IPS-15b (cell line): ENCODE data around the gene USF3.

Source experiments
- H3K27me3 ChIP-seq: one replicate; pipeline ENCODE4 v1.6.1; 2013; ENCODE audit warnings: low read length; ENCODE audit not compliant: control insufficient read depth, insufficient read depth
- H3K36me3 ChIP-seq: one replicate; pipeline ENCODE4 v1.6.1; 2013; ENCODE audit warnings: low read length; ENCODE audit not compliant: control insufficient read depth, insufficient read depth
- H3K4me1 ChIP-seq: one replicate; pipeline ENCODE4 v1.6.1; 2013; ENCODE audit warnings: mild to moderate bottlenecking, low read length; ENCODE audit not compliant: control insufficient read depth, insufficient read depth
- H3K4me3 ChIP-seq: one replicate; pipeline ENCODE4 v1.5.1; 2013; ENCODE audit warnings: low read depth, low read length
- H3K9ac ChIP-seq: one replicate; pipeline ENCODE4 v1.6.1; 2013; ENCODE audit warnings: low read depth, mild to moderate bottlenecking, low read length
- H3K9me3 ChIP-seq: one replicate; pipeline ENCODE4 v1.6.1; 2013; ENCODE audit warnings: mild to moderate bottlenecking, low read length; ENCODE audit not compliant: control insufficient read depth, insufficient read depth

Gene USF3

DNA sequence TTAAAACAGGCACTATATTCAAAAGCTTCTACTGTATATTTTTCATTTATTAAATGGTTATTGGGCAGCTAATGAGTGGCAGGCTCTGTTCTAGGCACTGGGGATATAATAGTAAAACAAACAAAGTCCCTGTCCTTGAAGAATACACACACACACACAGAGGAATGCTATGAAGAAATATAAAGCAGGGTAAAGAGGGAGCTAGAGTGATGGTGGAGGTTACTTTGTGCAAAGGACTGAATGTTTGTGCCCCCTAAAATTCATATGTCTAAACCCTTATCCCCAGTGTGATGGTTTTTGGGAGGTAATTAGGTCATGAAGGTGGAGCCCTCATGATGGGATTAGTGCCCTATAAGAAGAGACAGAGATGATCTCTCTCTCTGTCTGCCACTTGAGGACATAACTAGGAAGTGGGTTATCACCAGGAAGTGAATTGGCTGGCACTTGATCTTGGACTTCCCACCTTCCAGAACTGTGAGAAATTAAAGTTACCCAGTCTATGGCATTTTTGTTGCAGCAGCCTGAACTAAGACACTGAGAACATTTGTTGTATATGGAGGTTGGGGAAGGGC lies 31.8 kb downstream of the USF3 start:
- Histone ChIP-seq H3K9ac (no peak overlapping the region), H3K4me3 (no peak overlapping the region), H3K4me1 (peaks cover 10% of the 10 kb centered on the region), H3K27me3 (no peaks in the 10 kb centered on the region), H3K36me3 (no peaks in the 10 kb centered on the region), H3K9me3 (no peaks in the 10 kb centered on the region)

DNA sequence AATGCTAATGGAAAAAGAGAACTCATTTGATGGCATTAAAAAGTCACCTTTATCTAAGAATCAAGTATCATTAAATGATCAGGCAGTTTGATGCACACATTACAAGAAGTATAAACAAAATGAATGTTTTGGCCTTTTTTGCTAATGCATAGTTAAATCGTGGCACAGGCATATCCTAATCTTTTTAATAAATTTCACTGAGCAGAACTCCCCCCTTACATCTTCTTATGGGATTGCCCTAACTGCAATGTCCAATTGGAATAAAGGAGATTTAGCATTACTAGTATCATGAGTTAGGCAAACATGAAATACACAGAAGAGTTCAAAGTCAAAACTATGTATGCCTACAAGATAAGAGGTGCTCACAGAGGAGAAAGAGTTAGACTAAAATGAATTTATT lies 32.7 kb downstream of the USF3 start:
- no peak overlapping the region for H3K9ac ChIP-seq
- H3K9me3 ChIP-seq = no peaks in the 10 kb centered on the region
- H3K4me1 ChIP-seq = peaks cover 10% of the 10 kb centered on the region
- H3K36me3 ChIP-seq = no peaks in the 10 kb centered on the region
- H3K27me3 ChIP-seq = no peaks in the 10 kb centered on the region
- no peak overlapping the region for H3K4me3 ChIP-seq

DNA sequence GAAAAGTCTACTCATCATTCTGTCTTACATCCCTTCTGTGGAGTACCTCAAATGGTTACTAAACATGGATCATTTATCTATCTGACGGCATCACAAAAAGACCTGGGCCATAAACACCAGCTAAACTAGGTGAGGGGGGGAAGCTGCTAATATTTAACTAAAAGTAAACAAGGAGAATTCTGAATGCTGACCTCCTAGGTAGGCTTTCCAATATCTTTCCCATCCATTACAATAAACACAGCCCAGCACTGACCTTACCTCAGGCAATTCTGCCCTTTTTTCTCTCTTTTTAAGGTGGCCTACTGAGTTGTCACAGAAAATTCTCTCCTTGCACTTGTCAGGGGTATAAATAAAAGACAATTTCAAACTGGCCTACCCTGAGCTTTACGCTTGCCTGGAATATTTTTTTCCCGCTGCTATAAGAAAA lies 33.1 kb downstream of the USF3 start:
- no peak overlapping the region for H3K9ac ChIP-seq
- no peaks in the 10 kb centered on the region for H3K27me3 ChIP-seq
- no peaks in the 10 kb centered on the region for H3K9me3 ChIP-seq
- H3K4me3 ChIP-seq = no peak overlapping the region
- peaks cover 8% of the 10 kb centered on the region for H3K4me1 ChIP-seq
- H3K36me3 ChIP-seq = no peaks in the 10 kb centered on the region

DNA sequence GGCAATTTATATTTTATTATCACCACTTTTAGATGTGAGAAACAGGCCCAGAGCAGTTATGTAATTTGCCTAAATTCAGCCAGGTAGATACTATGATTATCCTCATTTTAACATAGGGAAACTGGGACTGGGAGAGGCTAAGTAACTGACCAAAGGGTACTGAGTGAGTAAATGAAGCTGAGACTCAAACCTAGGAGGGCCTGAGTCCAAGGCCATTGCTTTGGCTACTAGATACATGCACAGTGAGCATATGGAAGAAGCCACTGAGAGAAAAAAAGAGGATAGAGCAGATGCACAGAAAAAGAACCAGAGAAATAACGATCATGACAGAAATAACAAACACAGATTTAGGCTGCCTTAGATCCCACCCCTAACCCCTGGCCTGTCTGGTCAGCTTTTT lies 33.6 kb downstream of the USF3 start:
- Histone ChIP-seq H3K27me3 (no peaks in the 10 kb centered on the region), H3K9ac (no peak overlapping the region), H3K4me1 (peaks cover 4% of the 10 kb centered on the region), H3K36me3 (no peaks in the 10 kb centered on the region), H3K4me3 (no peak overlapping the region), H3K9me3 (no peaks in the 10 kb centered on the region)

DNA sequence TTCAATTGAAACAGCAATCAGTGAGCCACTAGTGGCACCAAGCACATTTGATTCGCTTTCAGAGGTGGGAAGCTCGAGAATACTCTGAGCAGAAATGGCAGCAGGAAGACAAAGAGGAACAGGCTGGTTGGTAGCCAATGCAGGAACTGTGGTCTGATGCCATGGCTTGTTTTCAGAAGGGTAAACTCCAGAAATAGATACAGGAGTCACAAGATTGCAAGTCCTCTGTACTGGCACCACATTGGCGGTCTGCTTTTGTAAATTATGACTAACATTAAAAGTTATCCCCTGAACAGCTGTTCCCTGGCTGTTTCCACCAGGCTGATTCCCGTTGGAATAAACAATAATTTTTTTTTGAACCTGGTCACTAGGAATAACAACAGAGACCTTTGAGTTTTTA lies 35.5 kb downstream of the USF3 start:
- H3K27me3 ChIP-seq = no peaks in the 10 kb centered on the region
- no peak overlapping the region for H3K9ac ChIP-seq
- no peaks in the 10 kb centered on the region for H3K9me3 ChIP-seq
- H3K4me1 ChIP-seq = peaks cover 4% of the 10 kb centered on the region
- H3K36me3 ChIP-seq = no peaks in the 10 kb centered on the region
- H3K4me3 ChIP-seq = no peak overlapping the region

DNA sequence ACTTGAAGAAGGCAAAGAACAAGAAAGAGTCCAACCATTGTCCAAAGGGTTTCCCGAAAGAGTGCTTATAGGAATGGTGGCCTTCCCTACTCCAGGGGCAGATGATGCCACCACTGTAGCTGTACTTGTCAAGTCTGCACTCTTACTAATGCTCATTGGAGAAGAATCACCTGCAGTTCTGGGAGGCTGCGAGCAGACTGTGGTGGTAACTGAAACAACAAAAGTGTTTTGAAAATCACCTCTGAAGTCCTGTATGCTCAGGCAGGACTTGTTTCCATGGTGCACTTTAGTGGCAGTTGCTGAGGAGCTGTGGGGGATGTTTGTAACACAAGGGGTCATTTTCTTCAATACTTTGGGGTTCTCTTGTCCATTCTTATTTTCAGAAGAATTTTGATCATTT lies 36.0 kb downstream of the USF3 start:
- Histone ChIP-seq H3K4me3 (no peak overlapping the region), H3K36me3 (no peaks in the 10 kb centered on the region), H3K4me1 (peaks cover 4% of the 10 kb centered on the region), H3K27me3 (no peaks in the 10 kb centered on the region), H3K9me3 (no peaks in the 10 kb centered on the region), H3K9ac (no peak overlapping the region)

DNA sequence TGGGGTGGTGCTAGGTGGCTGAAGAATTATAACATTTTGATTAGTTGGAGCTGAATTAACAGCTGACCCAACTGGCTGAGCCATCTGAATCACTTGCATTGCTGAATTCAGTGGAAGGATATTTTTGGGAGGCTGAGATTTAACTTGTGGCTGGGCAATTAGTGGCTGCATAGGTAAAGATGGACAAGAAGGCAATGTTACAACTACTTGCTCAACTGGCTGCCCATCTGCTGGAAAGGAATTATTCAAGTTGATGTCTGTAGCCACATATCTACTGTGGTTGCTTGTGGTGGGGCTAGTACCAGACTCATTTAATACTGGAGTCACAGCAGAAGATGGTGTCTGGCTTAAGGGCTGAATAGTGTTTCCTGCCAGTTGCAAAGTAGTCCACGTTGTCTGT lies 36.4 kb downstream of the USF3 start:
- Histone ChIP-seq H3K36me3 (no peaks in the 10 kb centered on the region), H3K27me3 (no peaks in the 10 kb centered on the region), H3K9ac (no peak overlapping the region), H3K9me3 (no peaks in the 10 kb centered on the region), H3K4me3 (no peak overlapping the region), H3K4me1 (peaks cover 4% of the 10 kb centered on the region)

DNA sequence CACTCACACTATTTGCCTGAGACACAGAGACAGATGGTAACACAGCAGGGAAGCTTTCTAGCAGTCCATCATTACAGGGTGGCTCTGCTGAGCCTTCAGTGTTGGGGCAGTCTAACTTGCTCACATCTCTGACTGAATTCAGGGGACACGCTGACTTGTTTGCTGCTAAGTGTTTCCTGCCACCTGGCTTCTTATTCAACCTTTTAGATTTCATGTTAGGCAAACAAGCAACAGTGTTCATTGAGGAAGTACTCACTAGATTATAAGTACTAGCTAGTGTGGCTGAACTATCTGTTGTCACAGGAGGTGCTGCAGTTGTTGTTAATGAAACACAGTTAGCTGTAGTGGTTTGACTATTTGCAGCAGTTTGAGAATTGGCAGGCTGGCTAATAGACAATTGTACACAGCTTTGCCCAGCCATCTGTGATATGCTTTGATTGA lies 37.3 kb downstream of the USF3 start:
- Histone ChIP-seq H3K36me3 (no peaks in the 10 kb centered on the region), H3K9ac (no peak overlapping the region), H3K4me3 (no peak overlapping the region)

DNA sequence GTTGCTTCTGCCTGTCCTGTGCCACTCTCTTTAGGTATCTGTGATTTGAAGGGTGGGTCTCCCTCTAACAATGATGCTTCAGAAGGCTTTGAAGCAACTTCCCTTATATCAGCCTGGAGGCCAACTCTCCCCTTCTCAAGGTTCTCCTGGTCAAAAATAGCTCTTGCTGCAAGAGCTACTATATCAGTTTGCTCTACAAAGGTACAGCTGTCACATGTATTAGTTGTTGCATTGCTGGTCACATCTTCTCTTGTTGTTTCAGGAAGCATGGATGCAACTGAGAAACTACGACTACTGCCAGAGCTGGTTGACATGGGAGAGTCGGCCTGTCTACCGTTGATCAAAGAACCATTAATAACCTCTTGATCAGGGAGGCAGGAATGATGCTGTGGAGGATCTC lies 38.3 kb downstream of the USF3 start:
- Histone ChIP-seq H3K4me1 (no peaks in the 10 kb centered on the region), H3K9ac (no peak overlapping the region), H3K36me3 (no peaks in the 10 kb centered on the region), H3K9me3 (no peaks in the 10 kb centered on the region), H3K27me3 (no peaks in the 10 kb centered on the region), H3K4me3 (no peak overlapping the region)

More for the DNA sequence above, 37.3 kb downstream of the USF3 start:
- no peaks in the 10 kb centered on the region for H3K27me3 ChIP-seq
- peaks cover 4% of the 10 kb centered on the region for H3K4me1 ChIP-seq
- H3K9me3 ChIP-seq = no peaks in the 10 kb centered on the region

DNA sequence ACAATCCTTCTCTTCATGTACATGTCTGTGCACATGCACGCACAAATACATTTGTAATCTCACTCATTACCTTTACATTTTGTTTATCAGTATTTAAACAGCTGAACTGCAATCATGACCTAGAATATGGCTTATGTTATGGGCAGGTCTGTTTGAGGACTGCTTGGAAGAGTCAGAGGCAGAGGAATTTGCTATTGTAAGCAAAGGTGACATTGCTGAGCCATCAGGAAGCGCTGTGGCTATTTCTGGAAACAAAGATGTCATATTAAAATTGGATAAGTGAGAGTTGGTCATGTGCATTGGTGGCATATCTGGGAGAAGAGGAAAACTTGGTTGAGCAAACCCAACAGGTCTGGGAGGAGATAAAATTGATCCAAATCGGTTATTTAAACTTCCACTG lies 41.6 kb downstream of the USF3 start:
- no peak overlapping the region for H3K4me3 ChIP-seq
- H3K27me3 ChIP-seq = no peaks in the 10 kb centered on the region
- H3K9ac ChIP-seq = no peak overlapping the region

DNA sequence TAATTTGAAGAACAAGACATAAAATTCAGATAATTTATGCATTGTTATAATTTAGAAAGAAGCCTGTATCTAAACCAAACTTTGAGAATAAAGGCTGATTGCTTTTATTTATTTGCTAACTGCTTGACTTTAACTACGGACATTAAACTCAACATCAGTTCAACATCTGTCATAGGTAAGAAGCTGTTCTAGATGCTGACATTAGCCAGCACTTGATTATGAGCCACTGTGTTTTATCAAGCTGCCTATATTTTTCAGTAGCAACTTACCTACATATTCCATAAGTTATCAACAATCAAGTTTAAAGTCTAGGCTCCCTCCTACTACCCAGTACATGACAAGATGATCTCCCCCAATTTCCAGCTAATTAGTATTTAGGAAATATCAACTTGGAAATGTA lies 42.1 kb downstream of the USF3 start:
- Histone ChIP-seq H3K9me3 (no peaks in the 10 kb centered on the region), H3K4me1 (no peaks in the 10 kb centered on the region), H3K4me3 (no peak overlapping the region), H3K9ac (no peak overlapping the region), H3K27me3 (no peaks in the 10 kb centered on the region), H3K36me3 (no peaks in the 10 kb centered on the region)

More for the DNA sequence above, 41.6 kb downstream of the USF3 start:
- no peaks in the 10 kb centered on the region for H3K4me1 ChIP-seq
- no peaks in the 10 kb centered on the region for H3K9me3 ChIP-seq
- no peaks in the 10 kb centered on the region for H3K36me3 ChIP-seq

DNA sequence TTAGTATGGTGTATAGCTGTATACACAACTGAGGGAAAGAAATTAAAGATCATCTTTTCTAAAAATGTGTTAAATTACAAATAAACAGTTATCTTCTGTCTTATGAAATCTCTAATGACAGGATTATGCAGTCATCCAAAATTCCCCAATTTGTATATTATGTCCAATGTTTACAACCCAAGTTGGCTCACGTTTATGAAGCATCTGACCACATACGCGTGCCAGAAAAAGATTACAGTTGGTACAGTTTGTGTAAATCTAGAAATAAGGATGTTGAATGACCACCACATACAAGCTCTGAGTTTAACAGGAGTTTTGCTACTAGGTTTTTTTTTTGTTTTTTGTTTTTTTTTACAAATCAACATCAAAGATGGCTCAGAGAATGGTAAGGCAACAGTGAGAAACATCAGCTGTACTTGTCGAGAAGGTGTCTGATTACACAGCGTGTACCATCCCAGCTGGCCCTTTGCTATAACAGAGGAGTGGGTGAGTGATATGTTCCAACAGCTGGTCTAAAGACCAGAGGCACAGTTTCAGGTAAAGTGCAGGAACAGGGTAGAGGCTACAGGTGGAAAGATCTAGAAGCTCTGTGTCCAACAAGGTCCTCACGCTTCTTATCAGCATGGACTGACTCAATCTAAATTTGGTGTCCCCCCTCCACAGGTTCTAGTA lies 47.1 kb downstream of the USF3 start:
- Histone ChIP-seq H3K9me3 (no peaks in the 10 kb centered on the region), H3K36me3 (no peaks in the 10 kb centered on the region), H3K4me3 (no peak overlapping the region), H3K4me1 (no peaks in the 10 kb centered on the region), H3K27me3 (no peaks in the 10 kb centered on the region), H3K9ac (no peak overlapping the region)
